PFSK-1 (cell line): ENCODE results near the gene GKN1.

Source experiments
- FOXP2 ChIP-seq: optimal IDR thresholded peaks from 2 replicates; pipeline ENCODE3; 2011; ENCODE audit warnings: borderline replicate concordance, control low read depth, inconsistent platforms; ENCODE audit not compliant: insufficient read depth; ENCODE audit errors: extremely low read length, extremely low read depth
- POLR2AphosphoS5 ChIP-seq: IDR thresholded peaks from 2 replicates; pipeline ENCODE4 v1.6.1; 2012; ENCODE audit warnings: low read depth, mild to moderate bottlenecking, control low read depth, low read length, moderate library complexity
- SIN3A ChIP-seq: IDR thresholded peaks from 2 replicates; pipeline ENCODE4 v1.6.1; 2012; ENCODE audit warnings: mild to moderate bottlenecking, low read length, moderate library complexity, borderline replicate concordance; ENCODE audit not compliant: insufficient read depth
- TAF1 ChIP-seq: IDR thresholded peaks from 2 replicates; pipeline ENCODE4 v1.6.1; 2012; ENCODE audit warnings: low read length, control low read depth, borderline replicate concordance; ENCODE audit not compliant: insufficient read depth
- TF ChIP-seq, protein P1 (sequence below), 2 experiments: IDR thresholded peaks; 2 replicates each; pipeline versions ENCODE4 v1.6.1 to v1.8.0; 2011 to 2012; ENCODE audit warnings: low read depth in 2 of 2, low read length in 2 of 2, control low read depth in 1 of 2, inconsistent platforms in 1 of 2, mild to moderate bottlenecking in 1 of 2, moderate library complexity in 1 of 2; ENCODE audit not compliant: insufficient read depth in 1 of 2

Gene GKN1

DNA sequence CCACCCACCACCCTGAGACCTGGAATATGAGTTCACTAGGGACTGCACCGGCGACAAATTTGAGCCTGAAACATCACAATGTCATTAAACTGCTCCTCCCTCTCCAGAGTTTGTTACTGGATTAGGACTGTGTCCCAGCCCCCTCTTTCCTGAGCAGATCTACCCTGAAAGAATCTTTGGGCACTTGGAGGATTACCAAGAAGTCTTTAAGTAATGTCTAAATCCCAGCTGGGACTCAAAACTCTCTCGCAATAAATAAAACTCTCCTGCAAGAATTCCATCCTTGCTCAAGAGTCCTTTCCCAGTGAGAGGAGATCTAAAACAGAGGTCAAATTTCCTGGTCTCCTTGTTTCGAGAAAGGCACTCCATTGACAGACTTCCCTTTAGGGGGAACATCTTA, 42.6 kb upstream of the GKN1 start:
- TF ChIP-seq POLR2AphosphoS5 (no peak), FOXP2 (no peak), SIN3A (no peak), TAF1 (no peak)
- TF ChIP-seq, protein P1, sequence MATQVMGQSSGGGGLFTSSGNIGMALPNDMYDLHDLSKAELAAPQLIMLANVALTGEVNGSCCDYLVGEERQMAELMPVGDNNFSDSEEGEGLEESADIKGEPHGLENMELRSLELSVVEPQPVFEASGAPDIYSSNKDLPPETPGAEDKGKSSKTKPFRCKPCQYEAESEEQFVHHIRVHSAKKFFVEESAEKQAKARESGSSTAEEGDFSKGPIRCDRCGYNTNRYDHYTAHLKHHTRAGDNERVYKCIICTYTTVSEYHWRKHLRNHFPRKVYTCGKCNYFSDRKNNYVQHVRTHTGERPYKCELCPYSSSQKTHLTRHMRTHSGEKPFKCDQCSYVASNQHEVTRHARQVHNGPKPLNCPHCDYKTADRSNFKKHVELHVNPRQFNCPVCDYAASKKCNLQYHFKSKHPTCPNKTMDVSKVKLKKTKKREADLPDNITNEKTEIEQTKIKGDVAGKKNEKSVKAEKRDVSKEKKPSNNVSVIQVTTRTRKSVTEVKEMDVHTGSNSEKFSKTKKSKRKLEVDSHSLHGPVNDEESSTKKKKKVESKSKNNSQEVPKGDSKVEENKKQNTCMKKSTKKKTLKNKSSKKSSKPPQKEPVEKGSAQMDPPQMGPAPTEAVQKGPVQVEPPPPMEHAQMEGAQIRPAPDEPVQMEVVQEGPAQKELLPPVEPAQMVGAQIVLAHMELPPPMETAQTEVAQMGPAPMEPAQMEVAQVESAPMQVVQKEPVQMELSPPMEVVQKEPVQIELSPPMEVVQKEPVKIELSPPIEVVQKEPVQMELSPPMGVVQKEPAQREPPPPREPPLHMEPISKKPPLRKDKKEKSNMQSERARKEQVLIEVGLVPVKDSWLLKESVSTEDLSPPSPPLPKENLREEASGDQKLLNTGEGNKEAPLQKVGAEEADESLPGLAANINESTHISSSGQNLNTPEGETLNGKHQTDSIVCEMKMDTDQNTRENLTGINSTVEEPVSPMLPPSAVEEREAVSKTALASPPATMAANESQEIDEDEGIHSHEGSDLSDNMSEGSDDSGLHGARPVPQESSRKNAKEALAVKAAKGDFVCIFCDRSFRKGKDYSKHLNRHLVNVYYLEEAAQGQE (IDR thresholded peaks at IDR 0.05; ENCODE audit: insufficient read depth in 1 of 2, low read depth in 2 of 2, low read length in 2 of 2): no peak

DNA sequence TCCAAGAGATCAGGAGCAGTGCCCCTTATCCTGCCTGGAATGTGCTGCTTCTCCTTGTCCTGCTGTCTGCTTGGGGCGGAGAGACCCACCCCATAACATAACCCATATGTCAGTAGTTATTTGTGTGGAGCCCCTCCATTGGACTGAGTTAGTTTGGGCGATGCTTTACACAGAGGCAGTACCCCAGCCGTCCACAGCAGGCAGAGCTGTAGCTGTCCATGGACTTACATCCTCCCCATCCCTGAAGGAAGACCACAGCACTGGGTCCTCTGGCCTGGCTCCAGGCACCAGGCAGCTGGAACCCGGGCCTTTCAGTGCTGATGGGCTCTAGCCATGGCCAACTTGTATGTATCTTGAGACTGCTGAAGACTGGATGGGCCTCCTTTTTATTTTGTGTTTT, 42.0 kb upstream of the GKN1 start:
- no peak for TF ChIP-seq POLR2AphosphoS5
- TF ChIP-seq, protein P1 (IDR thresholded peaks at IDR 0.05; ENCODE audit: insufficient read depth in 1 of 2, low read depth in 2 of 2, low read length in 2 of 2): no peak
- TF ChIP-seq SIN3A: no peak
- TF ChIP-seq TAF1: no peak
- TF ChIP-seq FOXP2: no peak

DNA sequence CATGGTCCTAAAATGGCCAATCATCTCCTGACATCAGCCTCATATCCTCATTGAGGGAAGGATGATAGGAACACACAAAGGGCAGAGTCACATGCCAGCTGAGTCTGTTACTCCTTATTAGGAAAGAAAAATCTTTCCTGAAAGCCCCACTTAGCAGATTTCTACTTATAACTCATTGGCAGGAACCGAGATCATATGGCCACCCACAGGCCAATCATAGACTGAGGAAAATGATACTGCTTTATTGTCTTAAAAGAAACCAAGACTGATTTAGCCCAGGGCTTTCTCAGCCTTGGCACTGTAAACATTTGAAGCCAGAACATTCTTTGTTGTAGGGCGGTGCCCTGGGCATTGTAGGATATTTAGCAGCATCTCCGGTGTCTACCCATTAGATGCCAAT, 40.4 kb upstream of the GKN1 start:
- TF ChIP-seq, protein P1 (IDR thresholded peaks at IDR 0.05; ENCODE audit: insufficient read depth in 1 of 2, low read depth in 2 of 2, low read length in 2 of 2): no peak
- TF ChIP-seq SIN3A (no peak), FOXP2 (no peak), TAF1 (no peak)

DNA sequence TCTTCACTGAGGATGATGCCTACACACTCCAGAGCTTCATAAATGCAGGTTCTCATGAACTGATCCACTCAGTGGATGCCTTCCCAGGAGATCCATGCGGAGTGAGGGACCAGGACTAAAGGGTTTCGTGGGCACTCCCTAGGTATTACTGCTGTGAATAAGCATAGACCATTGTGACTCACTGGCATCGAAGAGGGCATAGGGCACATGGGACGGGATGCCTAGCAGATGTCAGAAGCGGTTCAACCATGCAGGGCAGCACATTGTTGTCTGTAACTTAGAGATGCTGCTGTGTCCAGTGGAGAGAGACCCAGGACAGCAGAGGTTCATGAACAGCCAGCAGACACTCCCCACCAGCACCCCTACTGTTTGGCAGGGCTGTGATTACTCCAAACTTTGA, 39.0 kb upstream of the GKN1 start:
- TF ChIP-seq TAF1 (no peak), SIN3A (no peak), FOXP2 (no peak), POLR2AphosphoS5 (no peak)
- TF ChIP-seq, protein P1 (IDR thresholded peaks at IDR 0.05; ENCODE audit: insufficient read depth in 1 of 2, low read depth in 2 of 2, low read length in 2 of 2): no peak

- TF ChIP-seq, protein P1 (IDR thresholded peaks at IDR 0.05; ENCODE audit: insufficient read depth in 1 of 2, low read depth in 2 of 2, low read length in 2 of 2): no peak
- TF ChIP-seq TAF1 (no peak), FOXP2 (no peak)
These were observed 38.0 kb upstream of the GKN1 start for GRCh38 chr2:68936427-68936826.
